GM12892 (cell line): ENCODE data around the gene STK32C.

Experiments used
- POLR2A ChIP-seq: IDR thresholded peaks from 2 replicates; pipeline ENCODE4 v1.6.1; 2011; ENCODE audit warnings: low read depth, low read length, control low read depth
- POLR2AphosphoS5 ChIP-seq: IDR thresholded peaks from 2 replicates; pipeline ENCODE4 v1.6.1; 2011; ENCODE audit warnings: low read depth, low read length, control low read depth
- TAF1 ChIP-seq: IDR thresholded peaks from 2 replicates; pipeline ENCODE4 v1.6.1; 2011; ENCODE audit warnings: low read depth, mild to moderate bottlenecking, control low read depth, low read length, borderline replicate concordance

DNA sequence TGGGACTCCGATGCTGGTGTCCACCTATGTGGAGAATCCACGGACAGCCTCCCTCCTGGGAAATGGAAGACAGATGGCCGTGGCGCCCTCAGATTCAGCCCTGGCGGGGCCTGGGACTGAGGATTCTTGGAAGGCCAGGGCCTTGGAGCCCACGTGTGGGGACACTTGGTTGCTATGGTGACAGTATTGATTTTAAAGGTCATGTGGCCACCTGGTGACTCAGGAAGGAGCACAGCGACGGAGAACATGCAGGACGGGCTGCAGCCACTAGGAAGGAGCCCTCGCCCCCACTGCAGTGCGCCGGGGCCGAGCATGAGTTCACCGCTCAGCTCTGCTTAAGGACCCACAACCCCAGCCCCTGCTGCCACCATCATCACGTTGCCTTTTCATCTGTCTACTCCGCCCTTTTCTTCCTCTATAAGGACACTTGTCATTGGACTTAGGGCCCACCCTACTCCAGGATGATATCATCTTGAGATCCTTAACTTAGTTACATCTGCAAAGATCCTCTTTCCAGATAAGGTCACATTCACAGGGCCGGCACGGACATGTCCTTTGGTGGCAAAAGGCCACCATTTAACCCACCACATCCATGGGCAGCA is 3.7 kb upstream of the STK32C start:
- no peak for TF ChIP-seq POLR2A
- TF ChIP-seq POLR2AphosphoS5 = no peak
- no peak for TF ChIP-seq TAF1
